K562 (cell line): ENCODE measurements around the gene SARS1.

Experiments
- CREM ChIP-seq: IDR thresholded peaks from 2 replicates; pipeline ENCODE4 v1.6.1; 2014; ENCODE audit warnings: antibody characterized with exemption, low read depth
- EP300 ChIP-seq: IDR thresholded peaks from 2 replicates; pipeline ENCODE4 v1.6.1; 2012; ENCODE audit warnings: low read length, improper control_type of control experiment
- HDAC1 ChIP-seq, 2 experiments: fragments of 450-650 bp; IDR thresholded peaks; 2 replicates each; pipeline ENCODE4 v1.6.1; 2016 to 2017; ENCODE audit warnings: inconsistent platforms in 1 of 2, mild to moderate bottlenecking in 1 of 2, moderate library complexity in 1 of 2
- MXD1 ChIP-seq: fragments of 250-450 bp; sonication (Bioruptor Pico); IDR thresholded peaks from 2 replicates; pipeline ENCODE4 v1.8.0; 2021; ENCODE audit warnings: borderline replicate concordance, mild to moderate bottlenecking, moderate library complexity; ENCODE audit not compliant: poor library complexity, severe bottlenecking
- NRF1 ChIP-seq, 2 experiments: fragments of 450-650 bp; IDR thresholded peaks in 1 of 2; conservative IDR thresholded peaks in 1 of 2; 2 replicates each; pipeline ENCODE4 v1.6.1; 2014; ENCODE audit warnings: mild to moderate bottlenecking in 2 of 2
- TEAD2 ChIP-seq: fragments of 450-650 bp; IDR thresholded peaks from 2 replicates; pipeline ENCODE4 v1.6.1; 2016; ENCODE audit warnings: missing genetic modification characterization, control low read depth, missing compliant biosample characterization
- ZSCAN32 ChIP-seq: fragments of 450-650 bp; formaldehyde crosslinking; IDR thresholded peaks from 2 replicates; pipeline ENCODE4 v1.4.0; 2020; ENCODE audit warnings: mild to moderate bottlenecking, moderate library complexity
- ZZZ3 ChIP-seq: fragments of 450-650 bp; IDR thresholded peaks from 2 replicates; pipeline ENCODE4 v1.6.1; 2016; ENCODE audit warnings: antibody characterized with exemption, mild to moderate bottlenecking, moderate library complexity
- TF ChIP-seq, protein P1 (sequence below): IDR thresholded peaks from 2 replicates; pipeline ENCODE4 v1.6.1; 2011; ENCODE audit not compliant: insufficient read length; ENCODE audit errors: extremely low read depth
- TF ChIP-seq, protein P2 (sequence below): sonication (generic); formaldehyde crosslinking; IDR thresholded peaks from 2 replicates; pipeline ENCODE4 v1.8.0; 2022; ENCODE audit warnings: missing genetic modification reagents, mild to moderate bottlenecking, moderate library complexity, borderline replicate concordance

GRCh38 chr1:109181807-109182163, 31.9 kb upstream of the SARS1 start:
- TF ChIP-seq, protein P1, sequence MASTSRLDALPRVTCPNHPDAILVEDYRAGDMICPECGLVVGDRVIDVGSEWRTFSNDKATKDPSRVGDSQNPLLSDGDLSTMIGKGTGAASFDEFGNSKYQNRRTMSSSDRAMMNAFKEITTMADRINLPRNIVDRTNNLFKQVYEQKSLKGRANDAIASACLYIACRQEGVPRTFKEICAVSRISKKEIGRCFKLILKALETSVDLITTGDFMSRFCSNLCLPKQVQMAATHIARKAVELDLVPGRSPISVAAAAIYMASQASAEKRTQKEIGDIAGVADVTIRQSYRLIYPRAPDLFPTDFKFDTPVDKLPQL, result no peak
- TF ChIP-seq ZSCAN32 (CRISPR knock-in tag) (no peak), HDAC1 (IDR thresholded peaks at IDR 0.05) (no peak), CREM (no peak), TEAD2 (tag) (no peak), EP300 (no peak), ZZZ3 (no peak), NRF1 (conservative IDR thresholded peaks at IDR 0.05 in 1 of 2, IDR thresholded peaks at IDR 0.05 in 1 of 2) (no peak), MXD1 (CRISPR knock-in tag) (no peak)
- TF ChIP-seq, protein P2, sequence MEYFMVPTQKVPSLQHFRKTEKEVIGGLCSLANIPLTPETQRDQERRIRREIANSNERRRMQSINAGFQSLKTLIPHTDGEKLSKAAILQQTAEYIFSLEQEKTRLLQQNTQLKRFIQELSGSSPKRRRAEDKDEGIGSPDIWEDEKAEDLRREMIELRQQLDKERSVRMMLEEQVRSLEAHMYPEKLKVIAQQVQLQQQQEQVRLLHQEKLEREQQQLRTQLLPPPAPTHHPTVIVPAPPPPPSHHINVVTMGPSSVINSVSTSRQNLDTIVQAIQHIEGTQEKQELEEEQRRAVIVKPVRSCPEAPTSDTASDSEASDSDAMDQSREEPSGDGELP (CRISPR knock-in tag), result no peak
